Fibroblast of skin of back (primary cell): ENCODE results near the gene MARK1.
A peak's percentile ranks its signal among the peaks of the same experiment; 100 is the strongest.

Experiments used
- DNase-seq: peaks from one replicate; pipeline ENCODE4 v3.0.0-alpha.2; 2013

Gene MARK1

GRCh38 chr1:220691053-220691684 lies 163.2 kb downstream of the MARK1 start:
- DNase-seq, result no peak

- DNase-seq, result peak; percentile 37
Measured at GRCh38 chr1:220692436-220693228, 164.7 kb downstream of the MARK1 start.

DNA sequence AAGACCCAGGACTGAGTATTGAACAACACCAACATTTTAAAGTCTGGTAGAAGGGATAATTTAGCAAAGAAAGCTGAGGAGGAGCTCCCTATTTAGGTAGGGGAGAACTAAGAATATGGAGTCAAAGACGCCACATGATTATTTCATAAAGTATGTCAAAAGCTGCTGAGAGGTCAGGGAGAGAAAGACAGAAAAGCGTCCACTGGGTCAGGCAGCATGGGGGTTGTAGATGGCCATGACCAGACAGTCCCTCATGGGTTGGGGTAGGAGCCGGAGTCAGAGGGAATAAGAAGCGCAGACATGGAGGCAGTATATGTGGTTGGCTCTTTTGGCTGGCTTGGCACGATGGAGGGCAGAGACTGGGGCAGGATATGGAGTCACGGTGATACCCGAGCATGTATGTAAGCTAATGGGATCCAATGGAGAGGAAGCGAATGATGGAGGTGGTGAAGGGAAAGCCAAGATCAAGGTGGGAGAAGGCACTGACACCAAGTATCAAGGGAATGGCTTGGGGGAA lies 167.0 kb downstream of the MARK1 start:
- no peak for DNase-seq

GRCh38 chr1:220695426-220695825 lies 167.5 kb downstream of the MARK1 start:
- DNase-seq, result no peak

DNA sequence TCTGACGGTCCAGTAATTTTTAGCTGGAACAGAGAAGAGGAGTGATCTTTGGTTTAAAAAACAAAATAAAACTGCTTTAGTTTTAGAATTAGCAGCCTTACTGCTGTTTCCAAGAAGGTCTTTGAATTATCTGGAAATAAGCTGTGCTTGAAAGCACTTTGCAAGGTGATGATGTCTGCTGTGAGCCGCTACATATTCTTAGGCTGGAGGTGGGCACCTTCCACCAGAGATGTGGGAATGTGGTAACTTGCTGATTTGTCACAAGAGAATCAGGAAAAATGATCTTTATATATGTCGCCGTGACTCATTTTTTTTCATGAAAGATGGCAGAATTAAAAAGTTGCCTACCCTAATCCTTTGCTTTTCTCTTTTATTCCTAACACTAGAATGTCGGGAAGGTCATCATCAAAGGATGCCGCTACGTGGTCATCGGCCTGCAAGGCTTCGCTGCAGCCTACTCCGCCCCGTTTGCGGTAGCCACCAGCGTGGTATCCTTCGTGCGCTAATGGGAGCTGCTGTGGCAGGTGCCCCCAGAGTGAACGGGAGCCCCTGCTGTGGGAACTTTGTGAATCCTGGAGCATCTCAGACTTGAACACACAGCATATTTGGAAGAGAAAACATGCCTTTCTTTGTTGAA lies 168.4 kb downstream of the MARK1 start:
- DNase-seq, result no peak

GRCh38 chr1:220696863-220697231 lies 168.9 kb downstream of the MARK1 start:
- DNase-seq, result peak; percentile 15

GRCh38 chr1:220697326-220697725 lies 169.4 kb downstream of the MARK1 start:
- no peak for DNase-seq

DNA sequence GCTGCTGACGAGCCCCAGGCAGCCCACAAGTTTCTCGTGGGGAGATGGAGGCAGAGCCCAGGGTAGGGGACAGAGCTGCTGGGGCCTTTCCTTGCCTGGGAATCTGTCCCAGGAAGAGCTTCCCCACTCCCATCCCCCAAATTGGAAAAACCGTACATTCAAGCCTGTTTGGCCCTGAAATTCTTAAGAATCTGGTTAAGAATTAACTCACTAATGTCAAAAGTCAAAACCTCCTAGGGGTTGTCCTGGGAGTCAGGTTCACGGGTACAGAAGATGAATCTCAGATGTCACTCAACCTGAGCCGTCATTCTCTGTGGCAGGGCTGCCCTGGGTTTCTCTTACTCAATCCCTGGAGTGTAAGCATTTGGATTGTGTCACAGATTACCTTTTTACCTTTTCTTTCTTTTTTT lies 170.7 kb downstream of the MARK1 start:
- DNase-seq, result no peak

- DNase-seq, result no peak
Measured at GRCh38 chr1:220699044-220699443, 171.1 kb downstream of the MARK1 start.

GRCh38 chr1:220700556-220701179 lies 172.7 kb downstream of the MARK1 start:
- DNase-seq, result no peak

DNA sequence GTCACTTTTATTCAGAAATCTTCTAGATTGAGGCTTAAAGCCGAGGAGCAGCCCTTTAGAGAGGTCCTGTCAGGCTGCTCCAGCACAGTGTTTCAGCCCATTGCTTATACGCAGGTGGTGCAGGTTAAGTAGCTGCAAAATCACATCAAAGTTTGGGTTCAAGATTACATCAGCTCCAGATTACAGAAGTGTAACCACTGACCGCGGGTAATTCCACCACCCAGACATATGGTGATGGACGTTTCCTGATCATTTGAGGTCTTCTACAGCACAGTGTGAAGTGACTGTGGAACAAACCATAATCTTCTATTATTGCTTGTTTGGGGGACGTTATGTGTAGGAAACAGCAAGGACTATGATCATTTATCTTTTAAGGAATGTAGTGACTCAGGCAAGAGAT lies 174.0 kb downstream of the MARK1 start:
- DNase-seq, result no peak

GRCh38 chr1:220702733-220703270 lies 174.9 kb downstream of the MARK1 start:
- no peak for DNase-seq

DNA sequence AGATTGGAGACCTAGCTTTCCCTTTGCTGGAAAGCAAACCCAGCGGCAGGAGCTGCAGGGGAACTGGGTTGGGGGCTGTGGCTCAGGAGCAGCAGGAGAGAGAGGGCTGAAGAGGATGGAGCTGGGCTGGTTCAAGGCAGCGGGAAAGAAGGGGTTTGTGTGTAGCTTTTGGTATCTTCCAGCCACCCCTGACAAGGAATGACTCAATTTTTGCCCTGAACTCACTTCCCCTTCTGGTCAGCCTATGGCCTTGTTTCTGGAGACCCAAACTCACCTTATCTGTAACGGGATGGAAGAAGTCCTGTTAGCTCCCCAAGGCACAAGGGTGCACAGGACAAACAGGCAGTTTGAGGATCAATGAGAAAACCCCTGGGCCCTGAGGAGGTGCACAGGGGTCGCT lies 175.4 kb downstream of the MARK1 start:
- DNase-seq, result no peak

DNA sequence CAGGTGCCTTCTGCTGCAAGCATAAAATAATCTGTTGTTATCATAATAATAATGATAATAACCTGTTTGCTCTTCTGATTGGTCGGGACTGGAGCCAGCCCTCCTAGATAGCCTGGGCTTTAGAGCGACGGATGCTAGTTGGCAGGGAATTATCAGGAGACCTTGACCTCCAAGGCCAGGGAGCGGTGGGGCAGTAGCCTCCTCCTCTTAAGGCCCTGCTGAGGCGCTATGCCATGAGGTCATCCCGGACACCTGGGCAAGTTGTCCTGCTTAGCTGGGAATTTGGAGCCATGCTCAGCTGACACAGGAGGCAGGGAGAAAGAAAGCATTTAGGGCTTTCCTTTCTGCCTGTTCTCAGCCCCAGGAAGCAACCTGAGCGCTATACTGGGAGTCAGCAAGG lies 177.8 kb downstream of the MARK1 start:
- no peak for DNase-seq

- DNase-seq, result no peak
Measured at GRCh38 chr1:220706480-220706879, 178.5 kb downstream of the MARK1 start.

DNA sequence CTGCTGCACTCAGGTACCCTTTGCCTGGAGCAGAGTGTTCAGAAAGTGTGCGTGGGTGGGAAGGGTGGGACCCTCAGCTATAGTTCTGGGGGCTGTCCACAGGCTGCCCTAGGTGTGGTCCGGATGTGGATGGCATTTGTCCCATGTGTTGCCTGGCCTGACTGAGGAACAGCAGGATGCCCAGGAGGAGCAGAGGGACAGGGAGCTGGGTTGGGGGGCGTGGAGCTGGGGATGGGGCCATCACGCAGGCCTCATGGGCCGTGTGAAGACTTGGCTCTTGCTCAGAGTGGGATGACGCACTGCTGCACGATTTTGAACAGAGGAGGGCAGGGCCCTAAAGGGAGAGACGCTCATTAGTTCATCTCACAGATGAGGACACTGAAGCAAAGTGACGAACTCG lies 179.2 kb downstream of the MARK1 start:
- no peak for DNase-seq

- no peak for DNase-seq
Measured at GRCh38 chr1:220708244-220708643, 180.3 kb downstream of the MARK1 start.

- DNase-seq, result no peak
Measured at GRCh38 chr1:220708936-220709801, 181.2 kb downstream of the MARK1 start.

DNA sequence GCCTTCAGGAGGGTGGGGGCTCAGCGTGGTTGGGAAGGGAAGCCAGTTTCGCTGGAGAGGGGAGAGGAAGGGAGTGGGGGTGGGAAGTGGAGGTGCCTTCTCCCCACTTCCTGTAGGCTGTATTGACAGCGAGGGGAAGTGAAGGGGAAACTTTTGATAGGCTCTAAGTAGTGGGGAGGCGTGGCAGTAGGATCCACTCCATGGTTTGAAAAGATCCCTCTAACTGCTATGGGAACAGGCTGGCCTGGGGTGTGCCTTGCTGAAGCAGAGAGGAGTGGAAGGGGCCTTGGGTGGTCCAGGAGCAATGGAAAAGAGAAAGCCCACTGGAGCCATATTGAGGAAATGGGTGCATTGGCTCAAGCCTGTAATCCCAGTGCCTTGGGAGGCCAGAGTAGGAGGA lies 182.4 kb downstream of the MARK1 start:
- DNase-seq, result no peak

GRCh38 chr1:220711056-220711809 lies 183.3 kb downstream of the MARK1 start:
- no peak for DNase-seq
